Ishikawa (cell line): ENCODE data around the gene CREBL2.

Experiments
- CEBPB ChIP-seq: IDR thresholded peaks from 2 replicates; pipeline ENCODE4 v1.6.1; 2012
- CREB1 ChIP-seq: IDR thresholded peaks from 2 replicates; pipeline ENCODE4 v1.6.1; 2012; ENCODE audit warnings: low read depth
- EGR1 ChIP-seq: IDR thresholded peaks from 2 replicates; pipeline ENCODE4 v1.6.1; 2012
- EP300 ChIP-seq: IDR thresholded peaks from 2 replicates; pipeline ENCODE4 v1.6.1; 2012; ENCODE audit warnings: borderline replicate concordance
- FOXM1 ChIP-seq: IDR thresholded peaks from 2 replicates; pipeline ENCODE4 v1.6.1; 2012; ENCODE audit warnings: low read depth, borderline replicate concordance
- NFIC ChIP-seq: IDR thresholded peaks from 2 replicates; pipeline ENCODE4 v1.6.1; 2012
- RAD21 ChIP-seq: IDR thresholded peaks from 2 replicates; pipeline ENCODE4 v1.6.1; 2012; ENCODE audit warnings: low read depth
- TAF1 ChIP-seq: IDR thresholded peaks from 2 replicates; pipeline ENCODE4 v1.6.1; 2012; ENCODE audit warnings: low read depth, mild to moderate bottlenecking
- TCF12 ChIP-seq: IDR thresholded peaks from 2 replicates; pipeline ENCODE4 v1.6.1; 2012; ENCODE audit warnings: low read depth
- TEAD4 ChIP-seq: IDR thresholded peaks from 2 replicates; pipeline ENCODE4 v1.6.1; 2012
- YY1 ChIP-seq: IDR thresholded peaks from 2 replicates; pipeline ENCODE4 v1.6.1; 2012; ENCODE audit warnings: low read depth
- ZBTB7A ChIP-seq: IDR thresholded peaks from 2 replicates; pipeline ENCODE4 v1.6.1; 2012; ENCODE audit warnings: low read depth
- TF ChIP-seq, protein P1 (sequence below): IDR thresholded peaks from 2 replicates; pipeline ENCODE4 v1.6.1; 2012; ENCODE audit warnings: low read depth, mild to moderate bottlenecking
- TF ChIP-seq, protein P2 (sequence below): IDR thresholded peaks from 2 replicates; pipeline ENCODE4 v1.6.1; 2012
- TF ChIP-seq, protein P3 (sequence below): IDR thresholded peaks from 2 replicates; pipeline ENCODE4 v1.6.1; 2012

Gene CREBL2

DNA sequence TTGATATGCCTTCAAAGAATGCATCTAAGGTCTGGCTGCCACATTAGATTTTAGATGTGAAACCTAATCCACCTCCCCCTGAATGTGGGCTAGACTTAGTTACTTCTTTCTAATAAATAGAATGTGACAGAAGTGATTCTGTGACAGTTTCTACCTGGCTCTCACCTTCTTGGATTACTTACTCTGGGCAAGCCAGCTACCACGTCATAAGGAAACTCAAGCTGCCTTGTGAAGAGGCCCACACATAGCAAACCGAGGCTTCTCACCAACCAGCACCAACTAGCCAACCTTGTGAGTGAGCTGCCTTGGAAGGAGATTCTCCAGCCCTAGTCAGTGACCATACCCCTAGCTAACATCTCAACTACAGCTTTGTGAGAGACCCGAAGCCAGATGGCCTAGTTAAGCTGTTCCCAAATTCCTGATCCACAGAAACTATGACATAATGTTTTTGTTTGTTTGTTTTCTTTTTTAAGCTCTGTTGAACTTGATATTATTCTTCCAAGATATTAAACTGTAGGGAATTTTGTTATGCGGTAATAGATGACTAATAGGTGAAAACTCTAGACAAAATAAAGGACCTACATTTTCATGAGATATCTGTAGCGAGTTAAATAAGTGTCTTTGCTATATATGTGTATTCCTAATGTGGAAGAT lies 78.1 kb downstream of the CREBL2 start:
- TF ChIP-seq, protein P1, sequence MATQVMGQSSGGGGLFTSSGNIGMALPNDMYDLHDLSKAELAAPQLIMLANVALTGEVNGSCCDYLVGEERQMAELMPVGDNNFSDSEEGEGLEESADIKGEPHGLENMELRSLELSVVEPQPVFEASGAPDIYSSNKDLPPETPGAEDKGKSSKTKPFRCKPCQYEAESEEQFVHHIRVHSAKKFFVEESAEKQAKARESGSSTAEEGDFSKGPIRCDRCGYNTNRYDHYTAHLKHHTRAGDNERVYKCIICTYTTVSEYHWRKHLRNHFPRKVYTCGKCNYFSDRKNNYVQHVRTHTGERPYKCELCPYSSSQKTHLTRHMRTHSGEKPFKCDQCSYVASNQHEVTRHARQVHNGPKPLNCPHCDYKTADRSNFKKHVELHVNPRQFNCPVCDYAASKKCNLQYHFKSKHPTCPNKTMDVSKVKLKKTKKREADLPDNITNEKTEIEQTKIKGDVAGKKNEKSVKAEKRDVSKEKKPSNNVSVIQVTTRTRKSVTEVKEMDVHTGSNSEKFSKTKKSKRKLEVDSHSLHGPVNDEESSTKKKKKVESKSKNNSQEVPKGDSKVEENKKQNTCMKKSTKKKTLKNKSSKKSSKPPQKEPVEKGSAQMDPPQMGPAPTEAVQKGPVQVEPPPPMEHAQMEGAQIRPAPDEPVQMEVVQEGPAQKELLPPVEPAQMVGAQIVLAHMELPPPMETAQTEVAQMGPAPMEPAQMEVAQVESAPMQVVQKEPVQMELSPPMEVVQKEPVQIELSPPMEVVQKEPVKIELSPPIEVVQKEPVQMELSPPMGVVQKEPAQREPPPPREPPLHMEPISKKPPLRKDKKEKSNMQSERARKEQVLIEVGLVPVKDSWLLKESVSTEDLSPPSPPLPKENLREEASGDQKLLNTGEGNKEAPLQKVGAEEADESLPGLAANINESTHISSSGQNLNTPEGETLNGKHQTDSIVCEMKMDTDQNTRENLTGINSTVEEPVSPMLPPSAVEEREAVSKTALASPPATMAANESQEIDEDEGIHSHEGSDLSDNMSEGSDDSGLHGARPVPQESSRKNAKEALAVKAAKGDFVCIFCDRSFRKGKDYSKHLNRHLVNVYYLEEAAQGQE = no peak
- TF ChIP-seq, protein P2, sequence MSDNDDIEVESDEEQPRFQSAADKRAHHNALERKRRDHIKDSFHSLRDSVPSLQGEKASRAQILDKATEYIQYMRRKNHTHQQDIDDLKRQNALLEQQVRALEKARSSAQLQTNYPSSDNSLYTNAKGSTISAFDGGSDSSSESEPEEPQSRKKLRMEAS = no peak
- TF ChIP-seq FOXM1 = no peak
- no peak for TF ChIP-seq TAF1
- no peak for TF ChIP-seq EP300
- no peak for TF ChIP-seq TEAD4
- no peak for TF ChIP-seq CREB1
- TF ChIP-seq CEBPB = no peak
- no peak for TF ChIP-seq ZBTB7A
- TF ChIP-seq RAD21 = no peak
- no peak for TF ChIP-seq EGR1
- TF ChIP-seq TCF12 = no peak
- TF ChIP-seq YY1 = no peak
- TF ChIP-seq NFIC = no peak
- TF ChIP-seq, protein P3, sequence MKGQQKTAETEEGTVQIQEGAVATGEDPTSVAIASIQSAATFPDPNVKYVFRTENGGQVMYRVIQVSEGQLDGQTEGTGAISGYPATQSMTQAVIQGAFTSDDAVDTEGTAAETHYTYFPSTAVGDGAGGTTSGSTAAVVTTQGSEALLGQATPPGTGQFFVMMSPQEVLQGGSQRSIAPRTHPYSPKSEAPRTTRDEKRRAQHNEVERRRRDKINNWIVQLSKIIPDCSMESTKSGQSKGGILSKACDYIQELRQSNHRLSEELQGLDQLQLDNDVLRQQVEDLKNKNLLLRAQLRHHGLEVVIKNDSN = no peak

DNA sequence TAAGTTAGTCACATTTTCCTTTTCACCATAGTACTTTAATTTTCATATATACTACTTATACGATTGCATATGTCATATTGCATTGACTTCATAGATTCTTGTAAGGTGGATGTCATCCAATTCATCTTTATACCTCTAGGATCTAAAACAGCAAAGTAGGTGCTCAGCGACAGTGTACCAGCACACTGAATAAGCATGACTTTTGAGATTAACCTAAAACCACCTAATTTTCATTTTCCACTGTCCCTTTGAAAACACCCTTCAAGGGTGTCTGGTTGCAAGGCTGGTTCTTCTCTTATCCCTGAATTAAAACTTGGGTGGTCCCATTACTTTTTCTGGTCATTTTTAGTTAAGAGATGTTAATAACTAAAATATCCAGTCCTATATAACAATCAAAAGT lies 79.9 kb downstream of the CREBL2 start:
- TF ChIP-seq YY1 (no peak), TEAD4 (no peak), EGR1 (no peak), RAD21 (no peak), EP300 (no peak)
- TF ChIP-seq, protein P1 = no peak
- TF ChIP-seq, protein P3 = no peak

DNA sequence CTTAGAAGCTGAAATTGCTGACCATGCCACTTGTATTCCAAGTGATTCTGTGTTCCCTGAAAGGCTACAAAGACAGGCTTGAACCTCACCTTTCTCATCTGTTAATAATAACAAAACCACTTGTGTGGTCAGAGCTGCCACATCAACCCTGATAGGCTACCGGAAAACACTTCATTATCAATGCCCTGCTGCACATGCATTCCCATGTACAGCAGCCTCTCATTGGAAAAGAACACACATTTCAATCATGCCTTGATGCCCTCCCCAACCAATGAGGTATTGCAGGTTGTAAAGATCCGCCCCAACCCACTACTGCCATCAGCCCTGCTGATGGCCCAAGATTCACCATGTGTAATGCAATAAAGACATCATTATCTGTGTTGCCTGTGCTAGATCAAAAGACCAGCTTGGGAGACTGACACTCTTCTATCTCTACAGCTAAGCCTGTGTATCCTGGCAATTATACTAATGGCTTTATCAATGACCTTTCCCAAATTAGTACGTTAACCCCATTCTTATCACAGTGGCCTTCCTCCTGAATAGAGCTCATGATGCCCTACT lies 81.5 kb downstream of the CREBL2 start:
- TF ChIP-seq, protein P1 = no peak
- TF ChIP-seq YY1 = no peak
- no peak for TF ChIP-seq TEAD4
- TF ChIP-seq EGR1 = no peak
- TF ChIP-seq RAD21 = no peak
- TF ChIP-seq, protein P3 = no peak
